GM19099 (cell line): Measurements from ENCODE around the gene PCTP.

Experiments used
- POLR2A ChIP-seq: IDR thresholded peaks from 3 replicates; pipeline ENCODE4 v1.6.1; 2011; ENCODE audit warnings: low read depth; ENCODE audit not compliant: insufficient read length; ENCODE audit errors: extremely low read depth

PCTP gene

GRCh38 chr17:55720919-55721836, 29.7 kb upstream of the PCTP start:
- TF ChIP-seq POLR2A, result no peak

DNA sequence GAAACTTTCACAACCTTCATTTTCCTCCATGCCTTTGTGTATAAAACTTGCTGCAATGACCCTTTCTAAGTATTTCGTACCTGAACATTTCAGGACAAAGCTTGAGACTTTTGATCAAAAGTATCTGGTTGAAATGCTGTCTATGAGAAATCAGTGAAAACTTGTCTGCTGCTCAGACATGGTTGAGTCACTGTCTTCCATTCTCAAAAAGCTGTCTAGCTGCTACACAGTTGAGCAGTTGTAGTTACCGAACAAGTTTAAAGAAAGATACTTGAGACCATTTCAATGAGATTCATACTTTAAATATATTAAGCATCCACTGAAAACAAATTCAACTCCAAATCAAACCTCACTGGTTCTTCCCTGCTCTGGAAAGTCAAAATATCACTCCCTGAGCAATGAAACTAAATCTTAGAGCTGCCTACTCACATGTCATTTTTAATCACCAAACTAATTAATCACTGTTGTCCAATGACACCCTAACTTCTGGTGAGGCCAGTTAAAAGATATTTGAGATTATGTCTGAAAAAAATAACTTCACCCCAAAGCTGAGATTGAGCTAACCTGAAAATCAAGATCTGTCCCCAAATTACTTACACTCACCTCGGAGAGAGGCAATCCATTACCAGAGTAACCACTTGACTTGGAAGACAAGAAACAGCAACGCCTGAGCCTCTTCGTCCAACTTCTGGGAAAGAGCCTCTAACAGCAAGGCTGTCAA, 28.7 kb upstream of the PCTP start:
- TF ChIP-seq POLR2A, result no peak

DNA sequence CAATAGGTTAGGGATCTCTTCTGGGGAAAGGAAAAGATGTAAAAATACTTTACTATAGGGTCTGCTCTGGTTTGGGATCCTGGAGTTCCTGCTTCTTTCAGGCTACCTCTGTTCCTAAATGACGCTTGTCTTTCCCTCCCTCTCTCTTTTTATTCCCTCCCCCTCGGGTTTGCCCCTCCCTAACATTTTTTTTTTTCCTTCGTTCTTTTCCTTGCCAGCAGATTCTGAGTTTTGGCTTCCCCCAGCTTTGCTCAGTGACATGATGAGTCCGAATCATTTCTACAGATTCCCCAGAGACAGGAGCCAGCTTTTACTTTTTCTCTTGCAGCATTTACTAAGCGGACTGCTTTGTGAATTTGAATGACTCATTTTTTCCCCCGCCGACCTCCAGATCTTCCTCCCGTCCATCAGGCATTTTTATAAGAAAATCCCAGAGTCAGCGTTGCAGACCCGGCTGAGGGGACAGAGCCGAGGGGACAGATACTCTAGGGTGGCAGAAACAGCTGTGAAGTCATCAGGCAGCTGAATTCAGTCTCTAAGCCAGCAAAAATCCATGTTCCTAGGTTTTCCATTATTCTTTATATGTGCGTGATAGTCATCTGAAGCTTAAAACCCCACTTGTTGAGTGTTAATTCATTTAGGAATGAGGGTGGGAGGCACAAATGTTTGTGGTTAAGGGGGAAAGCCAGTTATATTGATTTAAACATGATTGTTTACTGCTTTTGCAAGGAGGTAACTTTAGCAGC, 27.9 kb upstream of the PCTP start, which contains the start of gene TMEM100:
TMEM100 (minus strand) TSS at position 123 of the 746 bp plus-strand sequence. CDS start 1,794 bp downstream, outside the sequence.
- no peak for TF ChIP-seq POLR2A

GRCh38 chr17:55723488-55723848, 27.4 kb upstream of the PCTP start:
- TF ChIP-seq POLR2A, result no peak

DNA sequence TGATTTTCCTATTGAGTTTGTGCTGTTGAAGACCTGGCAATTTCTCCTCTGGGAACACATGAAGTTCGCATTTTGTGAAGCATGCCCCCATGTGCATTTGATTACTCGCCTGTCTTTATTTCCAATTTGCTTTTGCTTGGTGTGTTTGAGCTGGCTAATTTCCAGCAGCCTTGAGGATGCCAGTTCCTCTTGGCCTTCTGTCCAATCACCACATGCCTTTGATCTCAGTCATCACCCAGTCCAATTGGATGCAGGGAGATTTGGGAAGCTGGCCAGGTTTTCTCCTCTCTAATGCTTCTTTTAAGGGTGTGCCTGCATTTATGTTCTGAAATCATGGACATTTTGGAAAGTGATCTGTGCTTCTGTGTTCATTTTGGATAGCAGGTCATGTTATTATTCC, 24.4 kb upstream of the PCTP start:
- TF ChIP-seq POLR2A, result no peak

- no peak for TF ChIP-seq POLR2A
Measured at GRCh38 chr17:55727275-55727674, 23.6 kb upstream of the PCTP start.

GRCh38 chr17:55727920-55728319, 22.9 kb upstream of the PCTP start:
- no peak for TF ChIP-seq POLR2A

DNA sequence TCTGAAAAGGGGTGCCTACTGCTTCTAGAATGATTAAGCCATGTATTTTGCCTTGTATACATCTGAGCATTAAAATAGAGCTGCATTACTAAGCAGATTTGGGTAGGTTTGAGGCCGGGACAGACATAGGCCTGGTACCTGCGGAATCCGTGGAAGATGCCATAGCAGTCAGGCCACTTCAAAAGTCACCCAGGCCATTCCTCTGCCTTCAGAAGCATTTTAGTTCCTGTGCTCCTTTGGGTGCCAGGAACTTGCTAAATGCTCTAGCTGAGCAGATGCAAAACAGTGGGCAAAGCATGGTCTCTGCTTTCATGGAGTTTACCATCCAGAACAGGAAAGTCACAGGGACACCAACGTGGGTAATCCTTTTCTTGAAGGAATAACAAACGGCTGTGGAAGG, 22.5 kb upstream of the PCTP start:
- no peak for TF ChIP-seq POLR2A

GRCh38 chr17:55728833-55729232, 22.0 kb upstream of the PCTP start:
- TF ChIP-seq POLR2A, result no peak

DNA sequence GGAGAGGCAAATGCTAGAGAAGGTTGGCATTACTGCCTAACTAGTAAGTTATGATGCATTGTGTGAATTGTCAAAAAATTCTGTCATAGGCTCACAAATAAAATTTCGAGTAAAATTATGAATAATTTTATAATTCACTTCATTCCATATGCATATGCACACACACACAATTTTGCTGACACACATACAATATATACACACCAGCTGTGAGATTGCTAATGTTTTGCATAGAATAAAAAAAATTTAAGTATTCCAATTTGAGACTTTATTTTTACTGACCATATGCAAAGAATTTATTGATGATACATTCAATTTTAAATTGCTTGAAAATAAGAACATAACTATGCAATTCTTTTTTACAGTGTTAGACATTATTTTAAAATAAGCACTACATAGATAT, 21.4 kb upstream of the PCTP start:
- no peak for TF ChIP-seq POLR2A

GRCh38 chr17:55730380-55730779, 20.5 kb upstream of the PCTP start:
- no peak for TF ChIP-seq POLR2A

DNA sequence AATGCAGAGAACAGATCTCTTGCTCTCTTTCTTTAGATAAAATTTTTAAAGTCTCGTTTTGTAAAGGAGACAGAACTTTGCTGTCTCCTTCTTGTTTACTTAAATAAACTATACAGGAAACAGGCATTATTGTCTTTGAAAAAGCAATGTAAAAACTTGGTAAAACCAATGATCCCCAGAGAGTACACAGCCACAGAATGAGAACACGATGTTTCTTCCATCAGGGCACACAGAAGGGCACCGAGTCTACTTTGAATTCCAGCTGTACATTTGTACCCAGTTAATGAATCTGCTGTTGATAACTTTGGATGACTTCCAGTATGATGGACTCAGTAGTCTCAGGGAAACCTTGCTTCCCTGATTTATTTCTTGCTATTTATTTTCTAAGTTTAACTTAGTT, 20.0 kb upstream of the PCTP start:
- TF ChIP-seq POLR2A, result no peak

DNA sequence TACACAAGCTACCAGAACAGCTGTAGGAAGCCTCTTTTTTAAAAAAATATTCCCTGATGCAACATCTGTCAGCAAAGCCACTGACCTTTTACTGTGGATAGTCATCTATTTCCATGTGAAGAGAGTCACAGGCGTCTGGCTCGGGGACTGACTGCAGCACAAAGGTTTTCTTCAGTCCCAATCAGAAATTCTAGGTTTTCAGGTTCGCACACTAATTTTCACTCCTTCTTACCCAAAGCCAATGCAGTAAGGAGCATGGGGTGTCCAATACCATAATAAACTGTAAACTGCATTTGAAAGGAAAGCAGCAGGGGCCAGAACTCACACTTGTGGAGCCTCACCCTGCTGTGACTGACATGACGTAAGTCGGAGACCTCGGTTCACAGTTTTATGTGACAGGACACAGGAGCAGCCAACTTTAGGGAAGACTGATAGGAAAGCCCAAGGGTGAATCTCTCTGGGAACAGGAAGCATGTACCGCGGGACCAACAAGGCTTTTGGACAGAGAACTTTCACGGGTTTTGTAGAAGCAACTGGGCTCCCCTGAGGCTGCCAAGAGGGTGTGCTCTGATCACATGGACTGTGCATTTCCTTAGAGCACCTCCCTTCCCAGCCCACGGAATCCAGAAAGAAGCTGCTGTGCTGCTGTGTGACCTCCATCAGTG, 19.1 kb upstream of the PCTP start:
- no peak for TF ChIP-seq POLR2A

- no peak for TF ChIP-seq POLR2A
Measured at GRCh38 chr17:55734128-55734781, 16.6 kb upstream of the PCTP start.
